ENCODE results near the gene LMO1. TPM values are rescaled to one million over a fixed set of nuclear protein-coding genes. Genes with fewer than 3 reads are reported as not detected.

The LMO1 gene
- total RNA-seq, 2 donors from 2014 or later = not detected

DNA sequence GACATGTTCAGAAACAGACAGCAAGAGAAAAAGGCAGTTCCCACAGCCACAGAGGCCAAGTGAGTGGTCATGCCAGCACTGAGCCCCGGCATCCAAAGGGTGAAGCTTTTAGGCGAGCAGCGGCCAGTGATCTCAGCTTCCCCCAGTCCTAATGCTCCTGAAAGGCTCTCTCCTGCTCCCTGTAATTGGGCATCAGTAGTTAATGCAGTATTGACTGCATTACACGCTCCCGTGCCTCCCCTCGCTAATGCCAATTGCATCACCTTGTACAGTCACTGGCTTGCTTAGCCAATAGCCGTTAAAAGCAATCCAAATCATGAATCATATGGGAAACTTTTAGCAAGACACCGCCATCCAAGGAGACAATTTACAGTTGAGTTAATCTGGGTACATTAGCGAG, 4.9 kb downstream of the LMO1 start:
- no peaks in the 10 kb centered on the region for H3K27me3 ChIP-seq (replicated peaks; ENCODE audit: insufficient read depth)
- intact Hi-C loops (cut with DNase I) = no loop called here
- H3K4me3 ChIP-seq = no peak overlapping the region
- DNase-seq (ENCODE audit: low spot score) = no peak
- TF ChIP-seq CTCF (IDR thresholded peaks at IDR 0.05) (no peak), POLR2A (IDR thresholded peaks at IDR 0.05) (no peak), POLR2AphosphoS5 (IDR thresholded peaks at IDR 0.05) (no peak)
- H3K36me3 ChIP-seq = no peaks in the 10 kb centered on the region
- H3K4me1 ChIP-seq (replicated peaks) = no peaks in the 10 kb centered on the region
- H3K9me3 ChIP-seq = no peaks in the 10 kb centered on the region
- H3K27ac ChIP-seq = no peak overlapping the region
- WGBS = 91% methylated on average over 9 of the region's 9 CpGs

- DNase-seq (ENCODE audit: low spot score) = no peak
- Histone ChIP-seq H3K36me3 (no peaks in the 10 kb centered on the region), H3K9me3 (no peaks in the 10 kb centered on the region), H3K4me1 (replicated peaks) (no peaks in the 10 kb centered on the region), H3K4me3 (no peak overlapping the region), H3K27me3 (replicated peaks; ENCODE audit: insufficient read depth) (no peaks in the 10 kb centered on the region), H3K27ac (no peak overlapping the region)
- TF ChIP-seq POLR2A (IDR thresholded peaks at IDR 0.05) = no peak
- no peak for TF ChIP-seq CTCF (IDR thresholded peaks at IDR 0.05)
- TF ChIP-seq POLR2AphosphoS5 (IDR thresholded peaks at IDR 0.05) = no peak
- WGBS = 68% methylated on average over 5 of the region's 5 CpGs
- intact Hi-C loops (cut with DNase I) = no loop called here
Measured at GRCh38 chr11:8258289-8258688, 5.4 kb downstream of the LMO1 start.

DNA sequence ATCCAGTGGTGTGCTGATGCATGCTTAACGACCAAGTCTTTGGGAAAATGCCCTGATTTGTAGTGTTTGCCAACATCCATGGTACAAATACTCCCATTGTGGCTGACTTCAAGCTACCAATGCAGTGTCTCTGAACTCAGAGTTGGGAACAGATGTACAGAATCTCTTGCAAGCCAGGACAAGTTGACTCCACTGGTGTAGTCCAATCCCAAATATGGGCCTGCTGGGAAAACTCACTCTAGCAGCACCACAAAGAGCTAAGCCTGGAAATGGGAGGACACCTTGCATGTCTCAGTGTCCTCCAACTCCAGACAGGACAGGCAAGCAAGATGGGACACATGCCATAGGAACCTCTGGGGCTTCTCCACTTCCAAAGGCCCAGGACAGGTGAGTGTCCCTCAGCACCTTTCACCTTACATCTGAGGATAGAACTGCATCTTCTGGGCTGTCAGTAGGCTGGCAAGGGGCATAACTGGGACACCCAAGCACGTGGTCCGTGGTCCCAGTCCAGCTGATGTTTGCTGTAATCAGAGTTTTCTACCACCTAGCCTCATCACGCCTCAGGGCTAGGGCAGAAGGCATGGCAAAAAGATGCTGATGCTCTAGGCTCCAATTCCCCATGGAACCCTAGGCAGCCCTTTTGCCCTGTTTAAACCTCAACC, 6.5 kb downstream of the LMO1 start:
- no peak for DNase-seq (ENCODE audit: low spot score)
- Histone ChIP-seq H3K27me3 (replicated peaks; ENCODE audit: insufficient read depth) (no peaks in the 10 kb centered on the region), H3K4me1 (replicated peaks) (no peaks in the 10 kb centered on the region), H3K36me3 (no peaks in the 10 kb centered on the region), H3K9me3 (no peaks in the 10 kb centered on the region), H3K27ac (no peak overlapping the region), H3K4me3 (no peak overlapping the region)
- TF ChIP-seq CTCF (IDR thresholded peaks at IDR 0.05) = no peak
- no peak for TF ChIP-seq POLR2A (IDR thresholded peaks at IDR 0.05)
- no peak for TF ChIP-seq POLR2AphosphoS5 (IDR thresholded peaks at IDR 0.05)
- intact Hi-C loops (cut with DNase I) = no loop called here
- WGBS = 80% methylated on average over 4 of the region's 4 CpGs

DNA sequence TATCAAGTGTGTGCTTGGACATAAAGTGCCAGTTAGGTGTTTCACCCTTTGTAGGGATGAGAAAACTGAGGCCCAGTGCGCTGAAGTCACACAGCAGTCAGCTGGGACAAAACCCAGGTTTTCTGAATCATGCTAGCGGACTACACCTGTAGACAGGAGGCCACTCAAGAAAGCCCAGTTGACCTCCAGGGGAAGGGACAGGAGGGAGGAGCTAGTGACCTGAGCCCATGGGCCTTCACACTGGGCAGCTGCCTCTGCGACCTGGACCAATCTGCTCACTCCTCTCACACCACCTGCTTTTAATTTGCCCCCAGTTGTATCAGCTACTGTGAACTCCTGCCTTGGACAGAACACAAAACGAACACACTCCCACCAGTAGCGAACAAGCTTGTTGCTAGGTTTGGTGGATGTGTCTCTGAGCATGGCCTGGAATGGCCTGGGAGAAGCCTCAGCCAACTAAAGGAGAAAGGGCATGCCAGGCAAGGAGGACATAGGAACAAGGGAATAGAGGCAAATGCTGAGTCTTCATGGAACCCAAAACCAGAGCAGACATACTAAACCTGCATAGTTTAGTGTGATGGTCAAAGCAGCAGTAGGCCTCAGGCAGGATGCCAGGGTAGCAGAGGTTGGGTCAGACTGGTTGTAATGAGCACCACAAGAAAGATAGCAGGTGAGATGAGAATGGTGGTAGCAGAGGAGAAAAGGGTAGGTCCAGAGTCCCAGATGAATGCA, 7.2 kb downstream of the LMO1 start:
- WGBS = 76% methylated on average over 5 of the region's 5 CpGs
- H3K9me3 ChIP-seq = no peaks in the 10 kb centered on the region
- H3K4me3 ChIP-seq = no peak overlapping the region
- H3K27ac ChIP-seq = no peak overlapping the region
- intact Hi-C loops (cut with DNase I) = no loop called here
- H3K4me1 ChIP-seq (replicated peaks) = no peaks in the 10 kb centered on the region
- no peak for DNase-seq (ENCODE audit: low spot score)
- no peaks in the 10 kb centered on the region for H3K27me3 ChIP-seq (replicated peaks; ENCODE audit: insufficient read depth)
- no peaks in the 10 kb centered on the region for H3K36me3 ChIP-seq
- TF ChIP-seq POLR2A (IDR thresholded peaks at IDR 0.05) = no peak
- TF ChIP-seq POLR2AphosphoS5 (IDR thresholded peaks at IDR 0.05) = no peak
- TF ChIP-seq CTCF (IDR thresholded peaks at IDR 0.05) = no peak

- DNase-seq (ENCODE audit: low spot score) = no peak
- intact Hi-C loops (cut with DNase I) = no loop called here
- Histone ChIP-seq H3K27ac (no peak overlapping the region), H3K4me3 (no peak overlapping the region), H3K36me3 (no peaks in the 10 kb centered on the region), H3K4me1 (replicated peaks) (no peaks in the 10 kb centered on the region), H3K9me3 (no peaks in the 10 kb centered on the region), H3K27me3 (replicated peaks; ENCODE audit: insufficient read depth) (no peaks in the 10 kb centered on the region)
- WGBS = 88% methylated on average over 12 of the region's 12 CpGs
- TF ChIP-seq CTCF (IDR thresholded peaks at IDR 0.05) (no peak), POLR2AphosphoS5 (IDR thresholded peaks at IDR 0.05) (no peak), POLR2A (IDR thresholded peaks at IDR 0.05) (no peak)
Measured at GRCh38 chr11:8253566-8253965, 10.1 kb downstream of the LMO1 start.

All from prostate gland (tissue), 2 donors.